SU-DHL-6 (cell line): ENCODE data around the gene PLEKHM1.

Source experiments
- CTCF ChIP-seq: fragments of 200-600 bp; sonication (generic); IDR thresholded peaks from one replicate; pipeline ENCODE4 v1.5.1; 2017; ENCODE audit warnings: antibody characterized with exemption, mild to moderate bottlenecking, low read length, moderate library complexity; ENCODE audit not compliant: insufficient read depth, poor library complexity, severe bottlenecking
- EZH2phosphoT487 ChIP-seq: fragments of 200-600 bp; sonication (generic), shearing (Covaris generic); conservative IDR thresholded peaks from 2 replicates; pipeline ENCODE4 v1.6.1; 2018; ENCODE audit warnings: mild to moderate bottlenecking, antibody characterized with exemption, low read length, moderate library complexity, mixed read lengths

GRCh38 chr17:45427181-45427835, 63.2 kb downstream of the PLEKHM1 start:
- TF ChIP-seq CTCF (no peak), EZH2phosphoT487 (no peak)
